Fibroblast of the aortic adventitia (primary cell): ENCODE measurements around the gene GIMAP8. TPM values are rescaled to one million over a fixed set of nuclear protein-coding genes. Genes with fewer than 3 reads are reported as not detected.

Experiments used
- DNase-seq: peaks from one replicate; pipeline ENCODE4 v3.0.0-alpha.2; 2010; ENCODE audit warnings: low read depth
- H3K4me3 ChIP-seq: 2 replicates; pipeline ENCODE4 v1.5.1; 2011; ENCODE audit warnings: low read depth, mild to moderate bottlenecking, control low read depth, low read length, moderate library complexity
- CTCF ChIP-seq: IDR thresholded peaks from 2 replicates; pipeline ENCODE4 v1.5.1; 2011; ENCODE audit warnings: mild to moderate bottlenecking, low read length, control low read depth, inconsistent platforms; ENCODE audit not compliant: insufficient read depth
- total RNA-seq: library from RNA; depleted of rRNA; stranded (reverse); fragments of >200 nt; gene quantifications from 2 replicates; pipeline ENCODE4 v1.2.3, GENCODE V29; 2012; ENCODE audit warnings: low replicate concordance

GIMAP8 gene
- total RNA-seq, 1 donor, result 0.09 TPM

GRCh38 chr7:150441524-150441923 lies 8.9 kb upstream of the GIMAP8 start:
- H3K4me3 ChIP-seq, result no peak overlapping the region
- no peak for TF ChIP-seq CTCF
- DNase-seq, result no peak

- no peak for DNase-seq
- no peak overlapping the region for H3K4me3 ChIP-seq
- no peak for TF ChIP-seq CTCF
These were observed 7.6 kb upstream of the GIMAP8 start for GRCh38 chr7:150442811-150443210.

GRCh38 chr7:150443793-150444540 lies 6.5 kb upstream of the GIMAP8 start:
- H3K4me3 ChIP-seq, result no peak overlapping the region
- no peak for TF ChIP-seq CTCF
- DNase-seq, result no peak

GRCh38 chr7:150444674-150445365 lies 5.6 kb upstream of the GIMAP8 start:
- TF ChIP-seq CTCF, result no peak
- no peak for DNase-seq
- no peak overlapping the region for H3K4me3 ChIP-seq

- DNase-seq, result no peak
- H3K4me3 ChIP-seq, result no peak overlapping the region
- no peak for TF ChIP-seq CTCF
These were observed 4.0 kb upstream of the GIMAP8 start for GRCh38 chr7:150446288-150446938.

GRCh38 chr7:150447966-150448788 lies 2.3 kb upstream of the GIMAP8 start:
- no peak overlapping the region for H3K4me3 ChIP-seq
- no peak for TF ChIP-seq CTCF
- DNase-seq, result no peak
